NCI-H345 treated with DMSO at 0.1 percent for 48 hours (cell line): Measurements from ENCODE around the gene GBA3.

Source experiments
- DNase-seq: peaks from one replicate; lab custom pipeline; 2025; ENCODE audit not compliant: unreplicated experiment; lab: John Stamatoyannopoulos, UW

The GBA3 gene

DNA sequence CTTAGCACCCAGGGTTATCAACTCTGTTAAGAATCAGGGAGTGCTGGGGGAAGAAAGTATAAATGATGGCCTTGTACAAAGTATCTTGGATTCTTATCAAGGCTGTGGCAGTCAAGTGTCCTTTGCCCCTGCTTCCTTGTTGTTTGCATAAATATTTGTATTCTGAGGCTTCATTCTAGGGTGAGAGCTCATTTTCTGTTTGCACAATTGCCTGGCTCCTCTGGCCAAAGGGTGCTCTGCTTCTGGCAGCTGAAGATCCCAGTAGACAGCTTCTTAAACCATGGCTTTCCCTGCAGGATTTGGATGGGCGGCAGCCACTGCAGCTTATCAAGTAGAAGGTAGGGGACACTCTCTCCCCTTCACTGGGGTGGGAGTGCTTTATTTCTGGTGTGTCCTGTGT, at the start of gene GBA3:
GBA3 (plus strand) TSS at position 202 of the 400 bp plus-strand sequence.
- no peak for DNase-seq

DNA sequence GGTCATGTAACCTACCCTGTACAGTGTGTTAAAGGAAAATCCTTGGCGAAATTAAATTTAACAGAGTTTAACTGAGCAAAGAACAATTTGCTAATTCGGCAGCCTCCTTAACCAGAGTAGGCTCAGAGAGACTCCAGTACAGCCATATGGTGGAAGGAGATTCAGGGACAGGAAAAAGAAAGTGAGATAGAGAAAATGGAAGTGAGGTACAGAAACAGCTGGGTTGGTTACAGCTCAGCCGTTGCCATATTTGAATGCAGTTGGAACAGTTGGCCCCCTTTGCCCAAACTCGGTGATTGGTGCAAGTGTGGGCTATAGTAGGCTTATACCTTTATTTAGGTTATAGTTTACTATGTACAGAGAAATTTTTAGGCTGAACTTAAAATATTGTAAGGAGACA, 48.8 kb upstream of the GBA3 start:
- no peak for DNase-seq

DNA sequence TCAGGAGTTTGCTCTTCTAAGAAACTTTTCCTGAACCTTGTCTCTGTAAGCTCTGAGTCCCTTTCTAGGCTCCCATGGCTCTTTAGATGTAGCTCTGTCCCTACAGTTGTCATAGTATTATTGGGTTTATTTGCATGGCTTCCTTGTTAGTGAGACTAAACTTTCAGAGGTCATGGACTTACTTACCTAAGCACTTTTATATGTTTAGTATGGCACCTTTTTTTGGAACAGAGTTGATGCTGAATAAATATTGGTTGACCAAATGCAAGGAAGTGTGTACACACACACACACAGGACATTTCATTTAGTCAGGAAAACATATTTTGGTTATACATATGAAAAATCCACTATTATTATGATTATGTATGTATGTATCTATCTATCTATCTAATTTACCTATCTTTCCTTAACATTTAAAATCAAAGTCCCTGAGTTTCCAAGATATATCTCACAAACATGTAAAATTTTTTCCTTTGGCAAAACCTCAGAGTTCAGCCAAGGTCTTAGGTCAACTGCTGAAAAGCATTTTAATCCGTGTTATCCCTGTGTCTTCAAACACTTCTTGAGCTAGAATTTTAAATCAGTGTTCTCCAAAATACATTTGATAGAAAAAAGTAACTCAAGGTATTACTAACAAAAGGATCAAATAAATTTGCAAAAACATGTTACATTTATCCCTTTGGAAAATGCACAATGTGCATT, 47.1 kb upstream of the GBA3 start:
- DNase-seq, result no peak

DNA sequence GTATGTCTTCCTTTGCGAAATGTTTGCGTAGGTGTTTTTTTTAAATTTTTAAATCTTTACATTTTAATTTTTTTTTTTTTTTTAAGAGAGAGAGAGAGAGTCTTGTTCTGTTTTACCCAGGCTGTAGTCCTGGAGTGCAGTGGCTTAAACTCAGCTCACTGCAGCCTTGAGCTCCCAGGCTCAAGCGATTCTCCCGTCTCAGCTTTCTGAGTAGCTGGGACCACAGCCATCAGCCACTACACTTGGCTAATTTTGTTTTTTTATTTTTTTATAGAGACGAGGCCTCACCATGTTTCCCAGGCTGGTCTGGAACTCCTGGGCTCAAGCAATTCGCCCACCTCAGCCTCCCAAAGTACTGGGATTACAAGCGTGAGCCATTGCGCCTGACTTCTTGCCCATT, 43.7 kb upstream of the GBA3 start:
- no peak for DNase-seq

DNA sequence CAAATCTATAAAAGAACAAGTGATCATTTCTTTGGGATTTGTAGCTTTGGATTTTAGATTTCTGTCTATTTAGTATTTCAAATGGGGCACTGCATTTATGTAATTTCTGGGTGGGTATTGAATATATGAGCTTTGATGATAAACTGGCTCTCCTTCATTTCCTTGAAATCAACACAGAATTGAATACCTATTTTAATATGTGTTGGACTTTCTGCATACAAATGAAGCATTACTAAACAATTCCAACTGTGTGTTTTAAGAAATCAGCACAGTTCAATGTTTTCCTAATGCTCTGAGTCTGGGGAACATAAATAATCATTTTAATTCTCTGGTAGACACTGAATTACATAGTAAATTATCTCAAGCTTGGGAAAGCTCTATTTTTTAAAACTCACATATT, 42.0 kb upstream of the GBA3 start:
- DNase-seq, result no peak

DNA sequence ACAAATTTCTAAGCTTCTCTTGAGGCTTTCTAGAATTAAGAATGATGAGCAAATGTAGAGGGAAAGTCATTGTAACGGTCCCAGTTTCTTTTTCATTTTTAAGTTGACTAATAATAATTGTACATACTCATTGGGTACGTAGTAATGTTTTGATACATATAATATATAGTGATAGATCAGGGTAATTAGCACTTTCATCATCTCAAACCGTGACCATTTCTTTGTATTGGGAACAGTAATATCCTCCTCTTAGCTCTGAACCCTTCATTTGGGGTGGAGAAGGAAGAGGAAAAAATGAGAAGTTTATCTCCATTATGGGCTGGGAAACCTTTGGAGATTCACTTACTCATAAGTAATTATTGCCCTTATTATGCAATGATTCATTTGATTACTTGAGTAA, 39.0 kb upstream of the GBA3 start:
- no peak for DNase-seq

DNA sequence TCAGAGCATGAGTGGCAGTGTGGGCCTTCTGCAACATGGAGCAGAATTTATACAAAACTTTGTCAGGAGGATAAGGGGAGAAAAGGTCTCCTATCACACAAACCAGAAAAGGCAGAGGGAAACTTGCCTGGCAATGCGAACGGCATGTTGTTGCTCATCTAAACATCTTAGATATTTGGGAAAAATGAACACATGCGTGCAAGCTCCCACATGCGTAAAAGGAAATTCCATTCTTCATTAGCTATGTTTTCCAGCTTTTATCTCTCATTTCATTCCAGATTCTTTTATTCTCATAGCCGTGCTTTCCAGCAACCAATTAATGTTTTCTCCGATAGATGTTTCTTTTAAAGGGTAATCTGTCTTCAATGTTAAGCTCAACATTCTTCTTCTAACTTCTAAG, 31.3 kb upstream of the GBA3 start:
- no peak for DNase-seq

DNA sequence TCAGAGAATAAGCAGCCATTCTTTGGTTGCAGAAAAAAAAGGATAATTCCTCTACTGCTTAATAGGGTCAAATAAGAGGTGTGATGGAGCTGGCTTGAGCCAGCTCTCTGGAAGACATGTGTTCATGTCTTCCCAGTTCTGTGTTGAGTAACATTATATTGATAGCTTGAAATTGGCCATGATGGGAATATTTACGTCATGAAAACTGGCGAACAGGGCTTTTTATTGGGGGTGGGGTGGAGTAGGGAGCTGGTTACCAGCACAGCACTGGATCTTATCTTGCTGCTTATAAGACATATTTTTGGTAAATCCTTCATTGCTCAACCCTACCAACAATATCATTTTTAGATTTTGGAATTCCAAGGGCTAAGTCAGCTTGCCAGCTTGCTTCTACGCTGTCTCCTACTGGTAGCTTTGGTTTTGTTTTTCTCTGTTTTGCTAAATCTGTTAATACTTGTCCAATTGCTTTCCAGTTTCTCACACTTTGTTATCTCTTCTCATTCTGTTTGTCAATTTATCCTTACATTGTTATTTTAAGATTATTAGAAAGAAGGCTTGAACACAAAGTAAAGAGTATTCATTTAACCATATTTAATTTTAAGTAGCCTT, 25.3 kb upstream of the GBA3 start:
- no peak for DNase-seq

DNA sequence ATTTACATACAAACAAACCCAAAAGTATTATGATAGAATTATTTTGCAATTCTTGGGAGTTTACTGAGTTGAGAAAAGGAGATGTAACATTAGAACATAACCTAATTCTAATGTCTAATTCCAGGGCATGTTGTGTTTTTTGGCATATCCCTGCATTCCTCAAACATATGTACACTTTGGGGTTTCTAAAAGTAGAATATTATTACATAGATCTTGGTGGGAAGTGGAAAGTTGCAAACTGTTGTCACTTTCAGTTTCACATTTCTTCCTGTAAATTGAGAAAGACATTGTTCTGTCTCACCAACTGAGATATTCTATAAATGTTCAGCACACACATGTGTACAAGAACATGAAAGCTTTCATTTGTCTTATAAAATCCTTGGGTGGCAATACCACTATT, 24.4 kb upstream of the GBA3 start:
- no peak for DNase-seq

DNA sequence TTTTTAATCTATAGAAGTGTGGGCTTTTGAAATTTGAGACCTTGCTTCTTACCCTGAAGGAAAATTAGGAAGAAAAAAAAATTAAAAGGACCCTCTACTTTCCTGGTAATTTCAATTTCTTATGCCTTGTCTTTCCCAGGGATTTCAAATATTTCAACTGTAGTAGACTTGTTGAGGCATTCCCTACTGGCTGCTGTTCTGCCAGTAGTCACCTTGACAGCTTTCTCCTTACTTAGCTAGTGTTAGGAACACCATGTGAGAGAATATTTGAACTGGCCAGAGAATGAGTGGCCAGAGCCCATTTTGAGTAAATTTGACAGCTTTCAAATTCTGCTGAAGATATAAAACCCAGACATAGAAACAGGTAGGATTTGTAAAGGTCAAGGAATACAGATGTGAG, 24.0 kb upstream of the GBA3 start:
- no peak for DNase-seq

DNA sequence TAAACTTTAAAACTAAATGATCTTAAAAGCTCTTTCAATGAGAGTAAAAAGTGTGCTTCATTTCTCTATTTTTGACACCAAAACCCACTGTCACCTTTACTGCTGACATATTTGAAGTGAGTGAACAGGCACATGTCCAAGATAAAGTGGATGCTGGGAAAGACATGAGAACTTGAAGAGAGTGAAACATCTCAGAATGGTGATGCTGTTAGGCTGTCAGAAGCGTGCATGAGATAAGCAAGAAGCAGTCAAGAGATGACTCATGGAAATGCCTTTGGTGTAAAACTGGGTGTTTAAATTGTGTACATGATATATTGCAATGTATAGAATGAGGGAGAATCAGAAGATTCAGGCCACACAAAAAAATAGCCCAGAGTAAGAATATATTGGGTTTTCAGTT, 21.8 kb upstream of the GBA3 start:
- no peak for DNase-seq

DNA sequence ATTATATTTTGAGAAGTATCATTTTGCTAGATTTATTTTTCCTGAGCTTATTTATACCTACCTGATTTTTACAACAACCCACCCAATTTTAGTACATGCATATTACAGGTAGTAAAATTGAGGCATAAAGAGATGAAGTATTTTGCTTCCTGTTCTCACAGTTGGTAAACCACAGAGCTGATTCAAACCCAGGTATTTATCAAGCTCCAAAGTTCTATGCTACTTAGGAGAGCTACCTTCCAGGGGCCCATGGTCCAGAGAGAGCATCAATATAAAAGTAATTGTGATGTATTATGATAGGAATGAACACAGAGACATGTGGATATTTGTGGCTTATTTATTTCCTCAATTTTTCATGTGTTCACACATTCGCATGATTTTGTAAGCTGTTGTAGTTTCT, 20.2 kb upstream of the GBA3 start:
- no peak for DNase-seq

DNA sequence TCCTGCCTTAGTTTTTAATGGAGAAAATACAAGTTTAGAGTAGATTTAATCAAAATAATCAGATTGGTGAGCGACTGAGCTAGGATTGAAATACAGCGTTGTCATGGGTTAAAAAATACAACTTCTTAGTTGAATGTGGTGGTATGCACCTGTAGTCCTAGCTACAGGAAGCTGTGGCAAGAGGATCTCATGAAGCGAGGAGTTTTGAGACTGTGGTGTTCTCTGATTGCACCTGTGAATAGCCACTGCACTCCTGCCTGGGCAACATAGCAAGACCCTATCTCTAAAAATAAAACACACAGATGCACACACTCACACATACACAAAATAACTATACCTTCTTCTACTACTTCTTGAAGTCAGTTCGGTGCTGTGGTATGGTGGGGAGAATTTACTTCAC, 19.8 kb upstream of the GBA3 start:
- DNase-seq, result no peak

DNA sequence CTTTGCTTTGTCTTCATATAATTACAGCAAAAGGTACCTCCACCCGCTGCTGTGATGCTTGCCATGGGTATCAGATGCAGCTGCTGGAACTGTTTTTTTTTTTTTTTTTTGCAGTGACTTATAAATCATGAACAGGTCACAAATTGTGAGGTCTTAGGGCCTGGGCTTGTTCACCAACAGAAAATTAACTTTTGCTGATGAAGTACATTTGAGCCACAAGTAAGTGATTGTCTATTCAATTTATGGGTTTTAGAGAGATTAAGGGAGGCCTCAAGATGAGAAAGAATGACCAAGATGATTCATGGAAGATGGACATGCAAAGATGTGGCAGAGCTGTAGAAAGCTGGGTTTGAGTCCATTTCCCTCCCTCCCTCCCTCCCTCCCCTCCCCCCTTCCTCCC, 18.0 kb upstream of the GBA3 start:
- no peak for DNase-seq

DNA sequence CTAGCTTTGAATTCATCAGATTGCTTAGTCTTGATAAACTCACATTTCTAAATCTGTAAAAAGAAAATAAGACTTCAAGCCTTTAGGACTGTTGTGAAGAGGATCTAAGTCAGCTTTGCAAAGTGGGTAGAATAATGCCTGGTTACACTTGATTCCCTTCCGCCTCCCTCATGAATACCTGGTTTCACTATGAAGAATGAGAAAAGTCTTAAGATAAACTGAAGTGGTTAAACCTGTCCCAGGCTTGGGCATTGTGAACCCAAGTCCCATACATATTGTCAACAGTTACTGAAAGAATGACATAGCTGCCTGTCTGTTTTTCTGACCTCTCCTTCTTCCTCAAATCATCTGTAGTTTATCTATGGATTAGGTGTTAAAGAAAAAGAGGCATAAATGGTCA, 16.7 kb upstream of the GBA3 start:
- DNase-seq, result no peak

DNA sequence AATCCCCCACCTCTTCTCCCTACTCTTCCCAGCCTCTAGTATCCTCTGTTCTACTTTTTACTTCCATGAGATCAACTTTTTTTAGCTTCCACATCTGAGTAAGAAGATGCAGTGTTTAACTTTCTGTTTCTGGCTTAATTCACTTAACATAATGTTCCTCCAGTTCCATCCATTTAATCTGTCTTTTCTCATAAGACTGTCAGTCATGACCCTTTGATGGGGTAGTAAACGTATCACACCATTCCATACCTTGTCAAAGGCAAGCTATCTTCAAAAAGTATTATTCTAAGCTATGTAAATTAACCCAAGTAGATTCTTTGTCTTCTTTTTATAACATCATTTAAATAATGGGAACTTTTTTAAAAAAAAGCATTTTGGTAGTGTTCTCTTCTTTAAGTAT, 15.0 kb upstream of the GBA3 start:
- no peak for DNase-seq

DNA sequence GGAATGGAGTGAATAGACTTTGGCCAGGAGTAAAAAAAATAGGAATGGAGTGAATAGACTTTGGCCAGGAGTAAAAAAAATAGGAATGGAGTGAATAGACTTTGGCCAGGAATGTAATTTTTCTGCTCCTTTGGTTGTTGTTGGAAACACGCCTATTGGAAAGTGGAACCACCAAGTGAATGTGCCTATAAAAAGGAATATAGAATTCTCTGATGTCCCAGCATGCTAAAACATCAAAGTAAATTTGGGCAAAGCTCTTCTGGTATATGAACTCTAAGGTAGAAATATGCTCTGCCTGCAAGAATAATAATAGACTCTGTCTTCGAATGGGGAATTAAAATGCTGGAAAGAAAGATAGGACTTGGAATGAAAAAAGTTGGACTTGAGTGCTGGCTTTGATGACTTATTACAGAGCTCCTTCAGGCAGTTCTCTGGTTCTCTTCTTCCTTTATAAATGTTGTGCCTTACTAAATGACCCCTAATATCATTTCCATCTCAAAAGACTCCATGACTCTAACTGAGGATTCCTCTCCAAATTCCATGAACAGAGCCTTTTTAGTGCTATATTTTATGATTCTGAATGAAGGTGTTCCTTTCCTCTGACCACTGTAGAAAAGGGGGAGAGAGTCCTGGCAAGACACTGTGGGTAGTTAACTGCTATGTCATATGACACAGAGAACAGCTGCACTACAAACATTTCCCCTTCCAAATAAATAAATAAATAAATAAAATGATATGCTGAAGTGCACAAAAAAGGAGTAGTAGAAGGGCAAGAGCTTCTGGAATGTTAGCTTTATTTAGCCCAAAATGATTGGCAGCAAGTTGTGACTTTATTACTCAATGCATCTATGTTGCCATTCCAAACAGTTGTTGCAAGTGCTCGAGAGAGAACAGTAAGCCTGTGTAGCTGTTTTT, 13.5 kb upstream of the GBA3 start:
- DNase-seq, result no peak

DNA sequence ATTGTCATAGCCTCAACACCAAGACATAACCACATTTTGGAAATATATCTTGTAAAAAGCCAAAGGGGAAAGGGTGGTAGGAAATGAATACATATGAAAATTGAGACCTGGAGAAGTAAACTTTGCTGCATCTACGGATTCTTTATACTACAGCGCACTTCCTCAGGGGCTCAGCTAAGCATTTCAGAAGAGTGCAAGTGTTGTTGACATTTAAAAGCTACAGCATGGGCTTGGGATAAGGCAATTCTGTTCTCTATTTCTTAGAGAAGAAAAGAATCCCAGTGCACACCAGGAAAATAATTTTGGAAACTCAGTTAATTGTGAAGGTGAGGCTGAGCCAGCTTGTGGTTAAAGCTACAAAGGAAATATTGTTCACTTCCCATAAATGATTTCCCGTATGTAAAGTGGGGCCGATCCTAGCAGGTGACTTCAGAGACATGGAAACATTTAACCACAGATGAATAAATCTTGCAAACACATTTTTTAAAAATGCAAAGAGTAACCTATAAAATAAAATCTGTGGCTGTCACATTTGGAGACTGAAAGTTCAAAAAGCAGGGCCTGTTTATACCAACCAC, 12.6 kb upstream of the GBA3 start:
- no peak for DNase-seq

DNA sequence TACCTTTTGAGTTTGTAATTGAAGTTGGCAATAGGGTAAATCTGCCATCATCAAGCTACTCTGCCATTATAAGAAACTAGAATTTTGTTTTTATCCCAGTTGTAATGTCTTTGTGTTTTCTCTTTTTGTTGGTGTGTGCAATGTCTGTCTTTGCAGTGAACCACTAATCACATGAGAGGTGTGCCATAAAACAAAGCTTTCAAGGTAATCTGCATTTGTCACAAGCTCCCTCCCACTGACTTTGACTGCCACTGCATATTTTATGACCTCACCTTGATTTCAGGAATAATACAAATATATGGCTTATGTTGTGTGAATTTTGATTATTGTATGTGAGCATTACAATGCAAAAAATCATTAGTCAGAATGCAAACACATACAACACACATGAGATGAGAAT, 9.0 kb upstream of the GBA3 start:
- DNase-seq, result no peak

DNA sequence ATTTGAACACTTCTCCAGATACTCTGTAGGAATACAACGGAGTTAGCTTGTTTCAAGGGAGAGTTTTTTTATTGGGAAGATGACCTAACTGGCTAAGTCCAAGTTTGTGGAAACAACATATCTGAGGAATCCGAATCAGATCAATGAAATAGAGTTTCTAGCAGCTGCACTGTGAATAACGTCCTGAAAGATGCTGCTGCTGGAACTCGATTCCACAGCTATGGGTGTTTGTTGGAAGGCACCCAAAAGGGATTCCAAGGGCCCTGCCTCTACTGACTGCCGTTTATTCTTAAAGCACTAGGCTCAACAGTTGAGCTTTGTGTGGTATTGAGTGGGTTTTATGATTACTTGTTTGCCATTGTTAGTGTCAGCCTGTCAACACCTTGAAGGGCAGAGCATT, 6.6 kb upstream of the GBA3 start:
- no peak for DNase-seq

DNA sequence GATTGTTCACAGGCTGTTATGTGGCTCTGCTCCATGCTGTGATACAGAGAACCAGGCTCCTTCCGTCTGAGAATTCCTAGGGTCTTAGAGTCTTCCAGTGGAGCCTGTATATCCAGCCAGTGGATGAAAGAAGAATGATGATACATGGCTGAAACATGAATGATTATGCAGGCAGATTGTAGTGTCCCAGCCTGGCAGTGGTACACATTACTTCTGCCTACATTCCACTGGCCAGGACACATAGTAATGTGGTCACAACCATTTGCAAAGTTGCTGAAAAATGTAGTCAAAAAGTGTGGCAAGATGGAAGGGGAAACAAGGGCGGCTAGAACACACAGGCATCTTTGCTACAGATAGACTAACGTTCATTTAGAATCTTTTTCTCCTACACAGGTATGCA, 4.5 kb upstream of the GBA3 start:
- no peak for DNase-seq

DNA sequence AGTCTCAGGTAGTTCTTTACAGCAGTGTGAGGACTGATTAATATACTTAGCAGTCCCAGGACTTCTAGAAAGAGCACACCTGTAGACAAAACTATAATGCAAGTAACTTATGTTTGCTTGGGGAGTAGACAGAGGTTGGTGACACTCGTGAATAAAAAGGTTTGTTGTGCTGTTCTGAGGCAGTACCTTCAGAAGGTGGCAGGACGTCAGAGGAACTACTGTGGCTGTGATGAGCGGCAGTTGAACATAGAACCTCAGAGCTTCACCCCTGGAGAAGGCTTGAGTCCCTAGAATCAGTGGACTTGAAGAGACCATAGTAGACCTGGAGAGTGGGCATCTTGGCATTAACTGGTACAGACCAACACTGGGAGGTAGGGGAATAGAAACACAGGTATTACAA, 3.3 kb upstream of the GBA3 start:
- no peak for DNase-seq
